HepG2 (cell line): ENCODE data around the gene HES1. TPM values are rescaled to one million over a fixed set of nuclear protein-coding genes. Genes with fewer than 3 reads are reported as not detected.

Source experiments
- CEBPG ChIP-seq: IDR thresholded peaks from 2 replicates; pipeline ENCODE4 v1.6.1; 2016
- CTCF ChIP-seq: sonication (generic); formaldehyde crosslinking; IDR thresholded peaks from 2 replicates; pipeline ENCODE4 v1.5.0; 2020; ENCODE audit warnings: mild to moderate bottlenecking, missing genetic modification reagents, moderate library complexity
- HNRNPL ChIP-seq: fragments of 200-400 bp; formaldehyde crosslinking; IDR thresholded peaks from 2 replicates; pipeline ENCODE4 v1.6.1; 2017; ENCODE audit warnings: mild to moderate bottlenecking, low read depth, low read length
- KLF13 ChIP-seq: sonication (generic); formaldehyde crosslinking; IDR thresholded peaks from 2 replicates; pipeline ENCODE4 v1.4.0; 2020; ENCODE audit warnings: mild to moderate bottlenecking, missing genetic modification reagents
- MED1 ChIP-seq: sonication (generic); formaldehyde crosslinking; IDR thresholded peaks from 2 replicates; pipeline ENCODE4 v1.4.0; 2020; ENCODE audit warnings: missing genetic modification reagents
- MTERF4 ChIP-seq: sonication (generic); formaldehyde crosslinking; IDR thresholded peaks from 2 replicates; pipeline ENCODE4 v1.8.0; 2023; ENCODE audit warnings: mild to moderate bottlenecking, missing genetic modification reagents
- NAIF1 ChIP-seq: sonication (generic); formaldehyde crosslinking; IDR thresholded peaks from 2 replicates; pipeline ENCODE4 v1.5.0; 2020; ENCODE audit warnings: mild to moderate bottlenecking, missing genetic modification reagents, borderline replicate concordance
- NR2F2 ChIP-seq: IDR thresholded peaks from 2 replicates; pipeline ENCODE4 v1.6.1; 2012; ENCODE audit warnings: low read depth, inconsistent platforms, borderline replicate concordance
- PAXIP1 ChIP-seq: sonication (generic); formaldehyde crosslinking; conservative IDR thresholded peaks from 2 replicates; pipeline ENCODE4 v1.4.0; 2020; ENCODE audit warnings: mild to moderate bottlenecking, missing genetic modification reagents, moderate library complexity
- PBX3 ChIP-seq: sonication (generic); formaldehyde crosslinking; IDR thresholded peaks from 2 replicates; pipeline ENCODE4 v1.8.1; 2023; ENCODE audit warnings: missing genetic modification reagents, inconsistent platforms, borderline replicate concordance
- RBAK ChIP-seq: sonication (generic); formaldehyde crosslinking; IDR thresholded peaks from 2 replicates; pipeline ENCODE4 v1.5.1; 2020; ENCODE audit warnings: mild to moderate bottlenecking, missing genetic modification reagents
- SNAPC5 ChIP-seq: sonication (generic); formaldehyde crosslinking; IDR thresholded peaks from 2 replicates; pipeline ENCODE4 v1.8.1; 2023; ENCODE audit warnings: mild to moderate bottlenecking, missing genetic modification reagents, borderline replicate concordance
- SOX13 ChIP-seq, 3 experiments: fragments of 450-650 bp in 1 of 3; sonication (generic) in 1 of 3; formaldehyde crosslinking in 1 of 3; IDR thresholded peaks in 2 of 3; conservative IDR thresholded peaks in 1 of 3; 2 replicates each; pipeline versions ENCODE4 v1.5.0 to v1.6.1; 2016 to 2020; ENCODE audit warnings: antibody characterized with exemption in 1 of 3, mild to moderate bottlenecking in 1 of 3, missing compliant biosample characterization in 1 of 3, missing genetic modification reagents in 1 of 3, moderate library complexity in 1 of 3
- SP5 ChIP-seq: IDR thresholded peaks from 2 replicates; pipeline ENCODE4 v1.6.1; 2016; ENCODE audit warnings: low read depth, borderline replicate concordance
- SPEN ChIP-seq: sonication (generic); formaldehyde crosslinking; IDR thresholded peaks from 2 replicates; pipeline ENCODE4 v1.5.1; 2020; ENCODE audit warnings: low read depth, mild to moderate bottlenecking, missing genetic modification reagents
- TSC22D2 ChIP-seq: sonication (generic); formaldehyde crosslinking; IDR thresholded peaks from 2 replicates; pipeline ENCODE4 v1.5.1; 2020; ENCODE audit warnings: missing genetic modification reagents, mild to moderate bottlenecking, borderline replicate concordance
- ZNF121 ChIP-seq: sonication (generic); formaldehyde crosslinking; IDR thresholded peaks from 2 replicates; pipeline ENCODE4 v1.5.0; 2020; ENCODE audit warnings: mild to moderate bottlenecking, missing genetic modification reagents
- ZNF605 ChIP-seq: sonication (generic); formaldehyde crosslinking; IDR thresholded peaks from 2 replicates; pipeline ENCODE4 v1.8.0; 2022; ENCODE audit warnings: mild to moderate bottlenecking, missing genetic modification reagents
- ZNF607 ChIP-seq: sonication (generic); formaldehyde crosslinking; IDR thresholded peaks from 2 replicates; pipeline ENCODE4 v1.5.1; 2020; ENCODE audit warnings: missing genetic modification reagents, mild to moderate bottlenecking, borderline replicate concordance
- ZNF792 ChIP-seq: IDR thresholded peaks from 2 replicates; pipeline ENCODE4 v1.6.1; 2016
- ZNF816 ChIP-seq: sonication (generic); formaldehyde crosslinking; IDR thresholded peaks from 2 replicates; pipeline ENCODE4 v1.8.0; 2022; ENCODE audit warnings: missing genetic modification reagents, mild to moderate bottlenecking, borderline replicate concordance
- polyA plus RNA-seq, 8 experiments: library from polyadenylated mRNA; depleted of rRNA in 3 of 8; stranded (reverse) in 7 of 8; unstranded in 1 of 8; fragments of >200 nt; fragmentation: Illumina TruSeq in 4 of 8; extraction: Trizol in 4 of 8; gene quantifications; 2 replicates each; pipeline versions ENCODE4 v1.2.1 to v1.2.3, GENCODE V29; 2011 to 2016; ENCODE audit warnings: low read depth in 4 of 8, missing spikeins in 1 of 8, mixed read lengths in 1 of 8; ENCODE audit not compliant: insufficient read depth in 1 of 8
- total RNA-seq, 5 experiments: library from RNA; depleted of rRNA; stranded (reverse); fragments of >200 nt; fragmentation: Illumina TruSeq; extraction: Trizol; gene quantifications; 2 replicates each; pipeline ENCODE4 v1.2.3, GENCODE V29; 2016; ENCODE audit warnings: low read depth in 1 of 5

HES1 gene
- total and polyA plus RNA-seq, 2 of the 13 experiments (the other 11 are each of a cell fraction or from before 2014, with no cell fraction given), result 15.4 to 19.8 TPM

- no peak for TF ChIP-seq PBX3
- no peak for TF ChIP-seq ZNF607
- 0 out of 2 replicates have a peak, but pooled peaks have one; percentile 20 for TF ChIP-seq PAXIP1 (CRISPR knock-in tag)
- TF ChIP-seq NAIF1 (CRISPR knock-in tag), result no peak
- no peak for TF ChIP-seq TSC22D2 (CRISPR knock-in tag)
- peak; percentile 80 for TF ChIP-seq SNAPC5
- no peak for TF ChIP-seq ZNF121 (CRISPR knock-in tag)
- no peak for TF ChIP-seq RBAK (CRISPR knock-in tag)
- TF ChIP-seq CEBPG (CRISPR knock-in tag), result no peak
- TF ChIP-seq ZNF605 (CRISPR knock-in tag), result 0 out of 2 replicates have a peak, but pooled peaks have one; percentile 38
- no peak for TF ChIP-seq KLF13 (CRISPR knock-in tag)
- TF ChIP-seq NR2F2, result 0 out of 2 replicates have a peak, but pooled peaks have one; percentile 29
- no peak for TF ChIP-seq MTERF4 (CRISPR knock-in tag)
- no peak for TF ChIP-seq ZNF816 (CRISPR knock-in tag)
- TF ChIP-seq SOX13 (IDR thresholded peaks at IDR 0.05), result no peak
- TF ChIP-seq SOX13 (CRISPR knock-in tag; conservative IDR thresholded peaks at IDR 0.05 in 1 of 2, IDR thresholded peaks at IDR 0.05 in 1 of 2), result peak in 1 of 2 experiments; percentile 32; a peak in 1 of 4 replicates
- no peak for TF ChIP-seq HNRNPL
- TF ChIP-seq SPEN (CRISPR knock-in tag), result peak; percentile 32; the same call in 1 of the 2 replicates
- peak; percentile 31; the same call in 1 of the 2 replicates for TF ChIP-seq MED1 (CRISPR knock-in tag)
- TF ChIP-seq SP5 (CRISPR knock-in tag), result no peak
- TF ChIP-seq ZNF792 (CRISPR knock-in tag), result no peak
- no peak for TF ChIP-seq CTCF (CRISPR knock-in tag)
Observed at GRCh38 chr3:194158942-194159439, 23.0 kb downstream of the HES1 start (continued).
